ENCODE data around the gene FAM228B.

Gene FAM228B

DNA sequence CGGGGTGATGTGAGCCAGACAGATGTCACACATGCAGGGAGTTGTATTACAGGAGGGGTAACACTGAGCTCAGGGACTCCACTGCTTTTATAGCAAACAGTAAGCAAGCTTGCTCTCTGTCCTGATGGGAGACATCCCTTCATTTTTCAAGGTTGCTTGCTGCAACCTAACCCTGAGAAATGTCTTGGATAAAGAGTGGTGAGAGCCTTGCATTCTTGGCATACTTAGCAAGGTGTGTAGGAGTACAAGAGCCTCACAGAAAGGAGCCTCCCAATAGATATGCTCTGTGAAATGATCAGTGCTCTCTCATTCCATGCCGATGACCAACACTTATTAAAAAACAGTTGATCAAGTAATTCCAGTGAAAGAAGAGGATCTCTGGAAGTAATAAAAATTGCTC lies 8.2 kb upstream of the FAM228B start:
- TF ChIP-seq, protein P1, sequence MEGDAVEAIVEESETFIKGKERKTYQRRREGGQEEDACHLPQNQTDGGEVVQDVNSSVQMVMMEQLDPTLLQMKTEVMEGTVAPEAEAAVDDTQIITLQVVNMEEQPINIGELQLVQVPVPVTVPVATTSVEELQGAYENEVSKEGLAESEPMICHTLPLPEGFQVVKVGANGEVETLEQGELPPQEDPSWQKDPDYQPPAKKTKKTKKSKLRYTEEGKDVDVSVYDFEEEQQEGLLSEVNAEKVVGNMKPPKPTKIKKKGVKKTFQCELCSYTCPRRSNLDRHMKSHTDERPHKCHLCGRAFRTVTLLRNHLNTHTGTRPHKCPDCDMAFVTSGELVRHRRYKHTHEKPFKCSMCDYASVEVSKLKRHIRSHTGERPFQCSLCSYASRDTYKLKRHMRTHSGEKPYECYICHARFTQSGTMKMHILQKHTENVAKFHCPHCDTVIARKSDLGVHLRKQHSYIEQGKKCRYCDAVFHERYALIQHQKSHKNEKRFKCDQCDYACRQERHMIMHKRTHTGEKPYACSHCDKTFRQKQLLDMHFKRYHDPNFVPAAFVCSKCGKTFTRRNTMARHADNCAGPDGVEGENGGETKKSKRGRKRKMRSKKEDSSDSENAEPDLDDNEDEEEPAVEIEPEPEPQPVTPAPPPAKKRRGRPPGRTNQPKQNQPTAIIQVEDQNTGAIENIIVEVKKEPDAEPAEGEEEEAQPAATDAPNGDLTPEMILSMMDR (IDR thresholded peaks at IDR 0.05; ENCODE audit: insufficient read depth, missing control alignments), result no peak
- no peak for FAIRE-seq
- DNase-seq (ENCODE audit: insufficient read length, low spot score), result no peak

DNA sequence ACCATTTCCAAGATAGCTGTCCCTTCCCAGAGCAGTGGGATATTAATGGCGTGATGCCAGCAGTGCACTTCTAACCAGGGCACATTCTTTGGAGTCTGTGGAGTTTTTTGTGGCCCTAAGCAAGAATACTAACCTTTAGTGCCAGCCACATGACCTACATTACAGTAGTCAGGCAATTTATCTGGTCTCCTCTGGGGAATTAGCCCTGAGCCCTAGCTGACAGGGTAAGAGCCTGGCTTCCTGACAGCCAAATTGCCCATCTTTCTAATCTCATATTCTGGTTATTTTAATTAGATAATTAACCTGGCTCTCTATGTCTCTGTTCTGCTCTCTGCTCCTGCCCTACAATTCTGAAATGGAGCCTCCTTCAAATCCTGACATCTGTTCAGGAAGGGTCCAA lies 5.4 kb upstream of the FAM228B start:
- TF ChIP-seq, protein P1 (IDR thresholded peaks at IDR 0.05; ENCODE audit: insufficient read depth, missing control alignments), result no peak
- DNase-seq (ENCODE audit: insufficient read length, low spot score) (no peak), FAIRE-seq (no peak)

DNA sequence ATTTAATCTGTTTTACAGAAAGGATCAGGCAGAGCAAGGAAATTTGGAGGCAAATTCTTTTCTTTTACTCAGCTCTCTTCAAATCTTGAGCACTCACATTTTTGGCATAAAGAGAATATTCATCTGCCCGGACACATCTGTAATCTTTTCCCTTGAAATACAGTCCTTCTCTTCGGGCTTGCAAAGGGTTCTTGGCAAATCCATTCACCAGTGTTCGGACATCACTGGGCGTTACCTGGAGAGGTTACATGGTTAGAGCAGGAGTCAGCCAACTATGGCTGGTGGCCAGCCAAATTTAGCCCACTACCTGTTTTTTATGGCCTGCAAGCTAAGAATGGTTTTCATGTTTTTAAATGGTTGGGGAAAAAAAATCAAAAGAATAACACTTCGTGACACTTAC lies 2.2 kb upstream of the FAM228B start:
- FAIRE-seq, result no peak
- TF ChIP-seq, protein P1 (IDR thresholded peaks at IDR 0.05; ENCODE audit: insufficient read depth, missing control alignments), result no peak
- no peak for DNase-seq (ENCODE audit: insufficient read length, low spot score)

DNA sequence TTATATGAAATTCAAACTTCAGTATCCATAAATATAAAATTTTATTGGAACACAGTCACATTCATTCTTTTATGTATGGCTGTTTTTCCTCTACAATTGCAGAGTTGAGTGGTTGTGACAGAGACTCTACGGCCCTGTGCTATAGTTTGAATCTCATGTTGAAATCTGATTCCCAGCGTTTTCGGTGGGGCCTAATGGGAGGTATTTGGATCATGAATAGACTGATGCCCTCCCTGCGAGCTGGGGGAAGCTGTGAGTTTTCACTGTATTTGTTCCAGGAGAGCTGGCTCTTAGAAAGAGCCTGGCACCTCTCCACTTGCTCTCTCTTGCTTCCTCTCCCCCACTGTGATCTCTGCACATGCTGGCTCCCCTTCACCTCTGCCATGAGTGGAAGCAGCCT lies 1.8 kb upstream of the FAM228B start:
- TF ChIP-seq, protein P1 (IDR thresholded peaks at IDR 0.05; ENCODE audit: insufficient read depth, missing control alignments), result no peak
- FAIRE-seq (no peak), DNase-seq (ENCODE audit: insufficient read length, low spot score) (no peak)

DNA sequence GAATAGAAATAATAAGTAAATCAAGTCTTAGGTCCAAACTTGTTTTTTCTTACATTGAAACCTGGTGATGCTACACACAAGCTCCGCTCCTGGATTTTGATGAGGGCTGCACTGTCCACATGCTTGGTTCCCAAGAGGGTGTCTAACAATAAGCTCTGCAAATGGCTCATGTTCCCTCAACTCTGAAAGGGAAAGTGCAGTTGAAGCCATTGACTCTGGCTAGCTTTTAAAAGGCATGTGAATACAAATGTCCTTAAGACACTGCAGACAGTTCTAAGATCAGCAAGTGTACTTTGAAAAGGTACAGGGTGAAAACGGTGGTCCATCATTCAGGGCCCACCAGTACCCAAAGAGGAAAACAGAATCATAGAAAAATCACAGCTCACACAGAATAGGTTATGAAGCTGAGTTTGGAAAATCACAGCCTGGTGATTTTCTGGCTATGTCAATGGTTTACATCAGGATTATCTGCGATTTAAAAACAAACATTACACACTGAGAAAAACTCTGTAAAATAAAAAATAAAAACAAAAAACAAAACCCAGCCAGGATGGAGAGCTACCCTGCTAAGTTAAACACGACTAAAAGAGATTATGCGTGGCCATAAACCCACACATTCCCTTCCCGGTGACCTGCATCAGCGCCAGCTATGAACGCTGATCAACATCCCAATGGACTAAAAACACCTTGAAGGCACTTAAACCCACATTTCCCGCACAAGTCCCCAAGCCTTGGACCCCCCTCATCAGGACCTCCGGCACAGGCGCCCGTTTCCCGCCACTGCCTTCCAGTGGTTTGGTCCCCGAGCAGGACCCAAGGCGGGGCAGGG lies 689 bp upstream of the FAM228B start:
- no peak for DNase-seq (ENCODE audit: insufficient read length, low spot score)
- FAIRE-seq, result no peak

DNA sequence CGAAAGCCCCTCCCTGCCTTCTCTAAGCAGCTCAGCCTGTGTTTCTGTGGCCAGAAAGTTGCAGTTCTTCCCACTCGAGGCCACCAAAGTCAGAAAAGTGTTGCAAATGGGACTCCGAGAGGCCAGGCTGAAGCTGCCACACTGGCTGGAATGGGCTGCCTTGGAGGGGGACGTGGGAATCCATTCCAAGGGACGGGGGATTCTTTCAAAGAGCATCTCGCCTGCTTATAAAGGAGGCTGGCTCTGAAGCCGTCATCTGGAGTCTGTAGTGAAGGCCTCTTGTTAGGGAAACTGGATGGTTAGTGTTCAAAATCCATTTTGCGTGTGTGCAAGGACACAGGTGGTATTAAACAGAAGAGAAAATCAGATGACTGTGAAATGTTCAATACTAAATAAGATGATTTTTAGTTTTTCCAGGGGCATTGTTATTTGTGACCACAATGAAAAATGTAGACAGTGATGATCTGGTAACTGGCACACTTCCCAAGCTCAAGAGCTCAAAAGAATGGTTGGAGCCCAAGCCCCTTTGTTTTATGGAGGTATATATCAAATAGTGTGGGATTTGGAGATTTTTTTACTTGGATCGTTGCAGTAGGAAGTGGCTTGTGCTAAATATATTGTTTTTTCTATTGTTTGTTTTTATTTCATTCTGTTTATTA lies 782 bp downstream of the FAM228B start:
- FAIRE-seq (no peak), DNase-seq (ENCODE audit: insufficient read length, low spot score) (no peak)
- TF ChIP-seq, protein P1 (IDR thresholded peaks at IDR 0.05; ENCODE audit: insufficient read depth, missing control alignments), result no peak

More for the DNA sequence above, 689 bp upstream of the FAM228B start:
- TF ChIP-seq, protein P1 (IDR thresholded peaks at IDR 0.05; ENCODE audit: insufficient read depth, missing control alignments), result no peak

DNA sequence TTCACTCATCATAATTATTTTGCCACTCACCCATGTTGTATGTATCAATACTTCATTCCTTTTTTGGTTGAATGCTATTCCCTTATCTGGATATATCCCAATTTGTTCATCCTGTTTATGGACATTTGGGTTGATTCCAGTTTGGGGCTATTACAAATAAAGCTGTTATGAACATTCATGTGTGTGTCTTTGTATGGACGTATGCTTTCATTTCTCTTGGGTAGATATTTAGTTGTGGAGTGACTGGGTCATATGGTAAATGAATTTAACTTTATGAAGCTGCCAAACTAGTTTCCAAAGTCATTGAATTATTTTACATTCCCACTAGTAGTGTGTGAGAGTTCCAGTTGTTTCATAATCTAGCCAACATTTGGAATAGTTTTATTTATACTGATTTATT lies 2.7 kb downstream of the FAM228B start:
- FAIRE-seq (no peak), DNase-seq (ENCODE audit: insufficient read length, low spot score) (no peak)

More for the DNA sequence above, 2.7 kb downstream of the FAM228B start:
- TF ChIP-seq, protein P1 (IDR thresholded peaks at IDR 0.05; ENCODE audit: insufficient read depth, missing control alignments), result no peak

Measured in D721Med (cell line).